ENCODE results near the gene UBXN6.
A peak's percentile ranks its signal among the peaks of the same experiment; 100 is the strongest.

The UBXN6 gene

DNA sequence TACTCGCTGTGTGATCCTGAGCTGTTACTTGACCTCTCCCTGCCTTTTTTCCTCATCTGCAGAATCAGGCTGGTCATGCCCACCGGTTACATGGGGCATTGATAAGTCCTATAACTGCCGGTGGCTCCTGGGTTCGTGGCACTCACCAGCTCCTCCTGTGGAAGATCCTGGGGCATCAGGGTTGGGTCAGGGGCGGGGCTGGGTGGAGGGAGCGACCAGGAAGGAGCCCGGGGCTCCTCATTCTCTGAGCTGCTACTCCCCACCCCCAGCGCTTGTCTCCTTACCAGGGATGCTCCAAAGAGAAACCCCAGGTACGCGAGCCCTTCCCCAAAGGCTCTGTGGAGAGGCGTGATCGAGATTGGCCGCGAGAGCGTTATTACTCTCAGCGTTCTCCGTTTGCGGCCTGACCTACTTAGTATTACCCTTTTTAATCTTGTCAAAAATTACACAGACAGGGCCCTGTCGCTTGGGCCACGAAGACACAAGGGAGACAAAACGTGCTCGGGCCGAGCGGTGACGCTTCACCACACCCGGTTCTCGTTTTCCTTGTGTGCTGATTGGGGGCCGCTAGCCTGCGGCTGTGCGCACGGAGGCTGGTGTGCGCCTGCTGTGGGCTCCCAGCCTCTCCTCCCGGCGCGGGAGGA is 25.2 kb upstream of the UBXN6 start:
- no peak overlapping the region for H3K4me3 ChIP-seq (ENCODE audit: low read depth, low read length)
- TF ChIP-seq, protein P1, sequence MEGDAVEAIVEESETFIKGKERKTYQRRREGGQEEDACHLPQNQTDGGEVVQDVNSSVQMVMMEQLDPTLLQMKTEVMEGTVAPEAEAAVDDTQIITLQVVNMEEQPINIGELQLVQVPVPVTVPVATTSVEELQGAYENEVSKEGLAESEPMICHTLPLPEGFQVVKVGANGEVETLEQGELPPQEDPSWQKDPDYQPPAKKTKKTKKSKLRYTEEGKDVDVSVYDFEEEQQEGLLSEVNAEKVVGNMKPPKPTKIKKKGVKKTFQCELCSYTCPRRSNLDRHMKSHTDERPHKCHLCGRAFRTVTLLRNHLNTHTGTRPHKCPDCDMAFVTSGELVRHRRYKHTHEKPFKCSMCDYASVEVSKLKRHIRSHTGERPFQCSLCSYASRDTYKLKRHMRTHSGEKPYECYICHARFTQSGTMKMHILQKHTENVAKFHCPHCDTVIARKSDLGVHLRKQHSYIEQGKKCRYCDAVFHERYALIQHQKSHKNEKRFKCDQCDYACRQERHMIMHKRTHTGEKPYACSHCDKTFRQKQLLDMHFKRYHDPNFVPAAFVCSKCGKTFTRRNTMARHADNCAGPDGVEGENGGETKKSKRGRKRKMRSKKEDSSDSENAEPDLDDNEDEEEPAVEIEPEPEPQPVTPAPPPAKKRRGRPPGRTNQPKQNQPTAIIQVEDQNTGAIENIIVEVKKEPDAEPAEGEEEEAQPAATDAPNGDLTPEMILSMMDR (IDR thresholded peaks at IDR 0.05; ENCODE audit: low read depth, low read length): no peak

DNA sequence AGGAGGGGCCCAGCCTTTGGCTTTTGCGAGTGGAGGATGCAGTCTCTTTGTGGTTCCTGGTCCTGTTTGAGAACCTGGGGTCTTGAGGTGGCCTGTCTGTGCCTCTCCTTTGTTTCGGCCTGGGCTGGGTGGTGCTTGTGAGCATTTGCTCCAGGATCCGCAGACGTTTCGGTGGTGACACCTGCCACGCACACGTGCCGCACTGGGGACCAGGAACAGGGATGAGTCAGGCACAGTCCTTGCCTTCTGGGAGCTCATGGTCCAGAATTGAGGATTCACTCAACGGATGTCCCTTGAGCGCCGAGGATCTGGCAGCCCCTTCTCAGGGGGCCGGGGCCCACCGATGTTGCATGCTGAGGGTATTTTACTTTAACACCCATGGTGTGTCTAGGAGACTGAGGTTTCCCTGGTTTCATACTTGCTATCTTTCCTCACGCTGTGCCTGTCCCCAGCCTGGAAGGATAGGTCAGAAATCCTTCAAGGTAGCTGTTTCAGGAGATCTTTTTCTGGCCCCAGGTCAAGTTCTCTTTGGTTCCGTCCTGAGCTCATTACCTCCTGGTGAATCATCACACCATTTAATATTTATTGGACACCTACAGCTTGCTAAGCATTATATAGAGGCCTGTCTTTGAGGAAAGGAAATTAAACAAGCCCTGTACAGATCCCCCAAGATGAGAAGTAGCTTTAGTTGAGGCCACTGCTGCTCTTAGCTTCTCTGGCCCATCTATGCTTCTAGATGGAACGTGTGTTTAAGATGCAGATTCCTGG is 19.6 kb upstream of the UBXN6 start:
- TF ChIP-seq, protein P1 (IDR thresholded peaks at IDR 0.05; ENCODE audit: low read depth, low read length): no peak
- no peak overlapping the region for H3K4me3 ChIP-seq (ENCODE audit: low read depth, low read length)

DNA sequence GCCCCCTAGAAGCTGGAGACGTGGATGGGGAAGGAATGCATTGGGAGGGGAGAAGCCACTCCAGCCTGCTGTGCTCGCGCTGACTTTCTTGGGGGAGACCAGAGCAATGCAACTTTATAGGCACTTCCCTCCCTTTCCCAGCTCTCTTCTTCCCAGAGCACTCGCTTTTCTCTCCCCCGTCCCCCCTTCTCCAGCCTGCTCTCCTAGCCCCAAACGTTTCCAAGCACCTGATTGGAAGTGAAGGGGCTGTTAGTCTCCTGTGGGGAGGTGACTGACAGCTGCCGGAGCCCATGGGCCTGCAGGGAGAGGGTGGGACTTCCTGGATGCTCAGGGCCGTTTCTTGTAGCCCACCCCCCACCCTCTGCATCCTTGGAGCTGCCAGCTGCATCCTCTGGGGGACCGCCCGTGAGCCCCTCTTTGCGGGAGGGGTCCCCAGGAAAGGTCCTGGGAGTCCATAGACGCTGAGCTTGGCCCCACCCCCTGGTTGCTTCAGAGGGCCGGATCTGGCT is 17.0 kb upstream of the UBXN6 start:
- H3K4me3 ChIP-seq (ENCODE audit: low read depth, low read length): peak overlapping the region; percentile 92
- TF ChIP-seq, protein P1 (IDR thresholded peaks at IDR 0.05; ENCODE audit: low read depth, low read length): no peak

DNA sequence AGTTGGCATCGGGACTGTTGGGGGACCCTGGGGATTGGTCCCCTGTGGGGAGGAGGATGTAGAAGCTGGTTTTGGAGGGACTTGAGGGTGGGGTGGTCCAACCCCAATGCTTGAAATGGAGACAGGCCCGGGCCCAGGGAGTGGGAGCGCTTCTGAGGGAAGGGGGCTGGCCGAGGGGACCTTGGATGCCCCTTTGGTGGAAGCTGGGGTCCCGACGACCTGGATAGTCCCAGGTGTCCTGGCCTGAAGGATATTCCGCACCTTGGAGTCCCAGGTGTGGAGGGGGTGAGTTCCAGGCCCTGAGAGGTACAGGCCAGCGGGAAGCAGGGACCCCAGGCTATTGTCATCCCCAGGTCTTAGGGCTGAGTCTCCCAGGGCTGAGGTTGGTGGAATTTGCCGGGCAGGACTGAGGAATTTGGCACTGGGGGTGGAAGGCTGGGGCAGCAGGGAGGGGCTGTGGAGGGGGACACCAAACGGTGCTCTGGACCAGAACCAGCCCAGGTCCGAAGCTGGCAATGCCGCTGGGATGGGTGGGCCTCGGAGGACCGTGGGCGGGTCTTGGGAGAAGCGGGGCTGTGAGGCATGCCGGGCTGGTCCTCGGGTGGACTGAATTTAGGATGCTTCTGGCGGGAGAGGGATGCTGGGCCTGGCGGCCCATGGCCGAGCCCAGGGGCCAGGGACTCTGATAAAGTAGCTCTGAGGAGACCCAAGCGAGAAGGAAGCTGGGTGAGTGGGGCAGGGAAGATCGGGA is 16.3 kb upstream of the UBXN6 start:
- TF ChIP-seq, protein P1 (IDR thresholded peaks at IDR 0.05; ENCODE audit: low read depth, low read length): no peak
- peak overlapping the region; percentile 92 for H3K4me3 ChIP-seq (ENCODE audit: low read depth, low read length)

DNA sequence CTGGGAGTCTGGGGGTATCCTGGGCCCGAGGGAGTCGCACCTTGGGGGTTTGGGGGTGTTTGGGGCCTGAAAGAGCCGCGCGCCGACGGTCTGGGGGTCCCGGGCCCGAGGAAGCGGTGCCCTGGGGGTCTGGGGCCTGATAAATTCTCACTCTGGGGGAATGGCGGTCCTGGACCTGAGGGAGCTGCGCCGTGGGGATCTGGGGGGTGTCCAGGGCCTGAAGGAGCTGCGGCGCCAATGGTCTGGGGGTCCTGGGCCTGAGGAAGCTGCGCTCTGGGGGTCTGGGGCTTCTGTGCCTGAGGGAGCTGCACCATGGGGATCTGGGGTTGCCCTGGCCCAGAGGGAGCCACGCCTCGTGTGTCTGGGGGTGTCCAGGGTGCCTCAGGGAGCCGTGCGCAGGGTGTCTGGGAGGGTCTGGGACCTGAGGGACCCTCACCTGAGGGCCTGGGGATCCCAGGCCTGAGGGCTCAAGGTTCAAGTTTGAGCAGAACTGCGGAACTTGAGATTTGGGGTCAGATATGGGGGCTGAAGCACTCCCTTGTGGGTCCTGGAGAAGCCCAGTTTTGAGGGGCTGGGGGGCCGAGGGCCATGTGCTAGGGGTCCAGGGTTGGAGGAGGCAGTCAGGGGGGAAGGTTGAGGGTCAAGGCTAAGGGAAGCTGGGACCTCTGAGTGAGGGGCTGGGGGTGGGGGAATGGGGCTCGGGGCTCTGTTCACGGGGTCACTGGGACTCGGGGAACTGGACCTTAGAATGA is 15.6 kb upstream of the UBXN6 start:
- TF ChIP-seq, protein P1 (IDR thresholded peaks at IDR 0.05; ENCODE audit: low read depth, low read length): no peak
- peak overlapping the region; percentile 92 for H3K4me3 ChIP-seq (ENCODE audit: low read depth, low read length)

DNA sequence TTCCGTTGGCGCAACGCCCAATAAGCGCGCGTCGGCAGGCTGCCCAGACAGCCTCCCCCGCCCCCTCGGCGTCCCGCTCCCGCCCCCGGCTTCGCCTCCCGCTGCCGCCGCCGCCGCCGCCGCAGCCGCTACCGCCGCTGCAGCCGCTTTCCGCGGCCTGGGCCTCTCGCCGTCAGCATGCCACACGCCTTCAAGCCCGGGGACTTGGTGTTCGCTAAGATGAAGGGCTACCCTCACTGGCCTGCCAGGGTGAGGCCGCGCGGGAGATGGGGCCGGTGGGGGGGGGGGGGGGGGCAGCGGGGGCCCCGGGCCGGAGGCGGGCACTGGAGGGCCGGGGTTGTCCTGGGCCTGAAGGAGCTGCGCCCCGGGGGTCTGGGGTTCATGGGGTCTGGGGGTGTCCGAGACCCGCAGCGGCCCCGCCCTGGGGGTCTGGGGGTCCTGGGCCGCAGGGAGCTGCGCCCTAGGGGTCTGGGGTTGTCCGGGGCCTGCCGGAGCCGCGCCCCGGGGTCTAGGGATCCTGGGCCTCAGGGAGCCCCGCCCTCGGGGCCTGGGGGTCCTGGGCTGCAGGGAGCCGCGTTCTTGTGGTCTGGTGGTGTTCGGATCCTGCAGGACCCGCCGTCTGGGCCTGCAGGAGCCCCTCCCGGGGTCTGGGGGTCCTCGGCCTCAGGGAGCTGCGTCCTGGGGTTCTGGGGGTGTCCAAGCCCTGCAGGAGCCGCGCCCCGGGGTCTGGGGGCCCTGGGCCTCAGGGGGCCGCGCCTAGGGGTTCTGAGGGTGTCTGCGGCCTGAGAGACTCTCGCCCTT is 14.8 kb upstream of the UBXN6 start, which contains the start of gene HDGFL2:
Gene HDGFL2 (plus strand): TSS at position 124 of the 801 bp plus-strand sequence. CDS start 54 bp downstream, at position 178.
- peak within 1 kb of the TSS; percentile 92 for H3K4me3 ChIP-seq (ENCODE audit: low read depth, low read length)
- TF ChIP-seq, protein P1 (IDR thresholded peaks at IDR 0.05; ENCODE audit: low read depth, low read length): no peak

Data from WI38 (cell line).